ENCODE measurements around the gene ALKBH6. TPM values are rescaled to one million over a fixed set of nuclear protein-coding genes. Genes with fewer than 3 reads are reported as not detected.

The ALKBH6 gene
- total RNA-seq, 2 experiments from 2014 or later = 28.7 to 29.0 TPM

DNA sequence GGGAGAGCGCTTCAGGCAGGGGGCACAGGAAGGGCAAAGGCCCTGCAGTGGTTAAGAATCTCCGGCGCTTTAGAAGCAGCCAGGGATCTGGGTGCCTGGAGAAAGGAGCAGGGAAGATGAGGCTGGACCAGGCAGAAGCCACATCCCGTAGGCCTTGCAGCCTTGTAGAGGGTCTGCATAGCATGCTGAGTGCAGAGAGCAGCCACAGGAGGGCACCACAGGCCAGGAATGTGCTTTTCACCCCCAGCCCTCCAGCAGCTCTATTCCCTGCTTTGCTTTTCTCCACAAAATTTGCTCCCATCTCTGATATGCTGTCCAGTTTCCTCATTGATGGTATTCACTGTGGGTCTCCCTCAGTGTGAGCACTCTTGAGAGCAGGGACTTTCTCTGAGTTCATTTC lies 46.4 kb upstream of the ALKBH6 start:
- POLR2A ChIA-PET = interaction anchor here (0.6 kb wide), 1 partner anchor 70 kb away, joined by 6 read pairs; no protein-coding TSS in a partner anchor
- no peak overlapping the region for H3K27ac ChIP-seq (ENCODE audit: low read depth, low read length, poor library complexity, severe bottlenecking)

DNA sequence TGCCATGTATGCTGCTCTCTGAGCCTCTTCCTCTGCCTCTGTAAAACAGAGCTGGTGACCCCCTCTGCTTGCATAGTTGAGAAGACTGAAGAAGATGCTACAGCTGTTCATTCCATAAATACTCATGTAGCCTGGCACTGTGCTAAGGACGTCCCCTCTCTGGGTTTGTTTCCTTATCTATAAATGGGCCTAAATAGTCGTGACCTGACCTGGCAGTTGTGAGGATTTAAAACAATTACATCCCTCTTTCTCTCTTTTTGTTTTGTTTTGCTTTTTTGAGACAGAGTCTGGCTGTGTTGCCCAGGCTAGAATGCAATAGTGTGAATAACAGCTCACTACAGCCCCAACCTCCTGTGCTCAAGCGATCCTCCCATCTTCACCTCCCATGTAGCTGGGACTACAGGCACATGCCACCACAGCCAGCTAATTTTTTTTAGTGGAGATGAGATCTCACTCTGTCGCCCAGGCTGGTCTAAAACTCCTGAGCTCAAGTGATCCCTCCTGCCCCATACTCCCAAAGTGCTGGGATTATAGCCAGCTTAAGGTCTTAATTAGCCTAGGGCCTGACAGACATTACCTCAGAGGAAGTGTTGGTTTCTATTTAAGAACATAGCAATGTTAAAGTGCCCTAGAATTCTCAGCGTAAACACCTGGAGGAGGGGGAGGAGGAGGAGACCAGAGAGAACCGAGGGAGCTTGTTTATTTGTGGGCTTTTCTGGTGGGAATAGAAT lies 45.3 kb upstream of the ALKBH6 start:
- peaks cover 42% of the 10 kb centered on the region for H3K79me2 ChIP-seq (ENCODE audit: insufficient read depth, low read depth, low read length)
- no peak overlapping the region for H3K4me2 ChIP-seq (ENCODE audit: low read length)
- H3K4me3 ChIP-seq (ENCODE audit: low read depth, low read length, poor library complexity, severe bottlenecking) = no peak overlapping the region
- H3K36me3 ChIP-seq (ENCODE audit: insufficient read depth, low read length) = peaks cover 76% of the 10 kb centered on the region
- ChIA-PET POLR2A (interaction anchor here (1.4 kb wide), 1 partner anchor 48 kb away, joined by 3 read pairs; no protein-coding TSS in a partner anchor), CTCF (ENCODE audit: unreplicated experiment) (no interaction called here)
- intact Hi-C loops (cut with micrococcal nuclease; ENCODE audit: unreplicated experiment) = loop anchor here (10.0 kb wide), 1 partner anchor 415 kb away; the partner anchor contains the start of genes COX6B1 and ETV2
- H3K9me3 ChIP-seq (ENCODE audit: low read length) = no peaks in the 10 kb centered on the region
- peaks cover 27% of the 10 kb centered on the region for H3K4me1 ChIP-seq (ENCODE audit: insufficient read depth, low read length, poor library complexity, severe bottlenecking)
- BruUV-seq (replicated peaks) = no TSS peak
- H3K9me2 ChIP-seq (ENCODE audit: insufficient read depth, low read length) = no peaks in the 10 kb centered on the region
- H4K20me1 ChIP-seq (ENCODE audit: insufficient read depth, low read length) = peaks cover 13% of the 10 kb centered on the region
- no peak overlapping the region for H3K27ac ChIP-seq (ENCODE audit: low read depth, low read length, poor library complexity, severe bottlenecking)
- no peak for DNase-seq (ENCODE audit: low spot score)
- TF ChIP-seq, protein P1, sequence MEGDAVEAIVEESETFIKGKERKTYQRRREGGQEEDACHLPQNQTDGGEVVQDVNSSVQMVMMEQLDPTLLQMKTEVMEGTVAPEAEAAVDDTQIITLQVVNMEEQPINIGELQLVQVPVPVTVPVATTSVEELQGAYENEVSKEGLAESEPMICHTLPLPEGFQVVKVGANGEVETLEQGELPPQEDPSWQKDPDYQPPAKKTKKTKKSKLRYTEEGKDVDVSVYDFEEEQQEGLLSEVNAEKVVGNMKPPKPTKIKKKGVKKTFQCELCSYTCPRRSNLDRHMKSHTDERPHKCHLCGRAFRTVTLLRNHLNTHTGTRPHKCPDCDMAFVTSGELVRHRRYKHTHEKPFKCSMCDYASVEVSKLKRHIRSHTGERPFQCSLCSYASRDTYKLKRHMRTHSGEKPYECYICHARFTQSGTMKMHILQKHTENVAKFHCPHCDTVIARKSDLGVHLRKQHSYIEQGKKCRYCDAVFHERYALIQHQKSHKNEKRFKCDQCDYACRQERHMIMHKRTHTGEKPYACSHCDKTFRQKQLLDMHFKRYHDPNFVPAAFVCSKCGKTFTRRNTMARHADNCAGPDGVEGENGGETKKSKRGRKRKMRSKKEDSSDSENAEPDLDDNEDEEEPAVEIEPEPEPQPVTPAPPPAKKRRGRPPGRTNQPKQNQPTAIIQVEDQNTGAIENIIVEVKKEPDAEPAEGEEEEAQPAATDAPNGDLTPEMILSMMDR (conservative IDR thresholded peaks at IDR 0.05; ENCODE audit: low read length) = no peak
- no peak for TF ChIP-seq EZH2phosphoT487 (IDR thresholded peaks at IDR 0.05; ENCODE audit: borderline replicate concordance, low read depth, low read length)
- no peak overlapping the region for H2AFZ ChIP-seq (ENCODE audit: low read length)

More for the DNA sequence above, 46.4 kb upstream of the ALKBH6 start:
- H3K36me3 ChIP-seq (ENCODE audit: insufficient read depth, low read length) = peaks cover 86% of the 10 kb centered on the region
- no TSS peak for BruUV-seq (replicated peaks)
- no peaks in the 10 kb centered on the region for H3K9me2 ChIP-seq (ENCODE audit: insufficient read depth, low read length)
- H3K4me1 ChIP-seq (ENCODE audit: insufficient read depth, low read length, poor library complexity, severe bottlenecking) = peaks cover 27% of the 10 kb centered on the region
- no peak overlapping the region for H3K4me2 ChIP-seq (ENCODE audit: low read length)
- intact Hi-C loops (cut with micrococcal nuclease; ENCODE audit: unreplicated experiment) = no loop called here
- peaks cover 11% of the 10 kb centered on the region for H4K20me1 ChIP-seq (ENCODE audit: insufficient read depth, low read length)
- no peak overlapping the region for H3K4me3 ChIP-seq (ENCODE audit: low read depth, low read length, poor library complexity, severe bottlenecking)
- peaks cover 37% of the 10 kb centered on the region for H3K79me2 ChIP-seq (ENCODE audit: insufficient read depth, low read depth, low read length)
- TF ChIP-seq, protein P1 (conservative IDR thresholded peaks at IDR 0.05; ENCODE audit: low read length) = peak; percentile 67
- TF ChIP-seq EZH2phosphoT487 (IDR thresholded peaks at IDR 0.05; ENCODE audit: borderline replicate concordance, low read depth, low read length) = no peak
- CTCF ChIA-PET (ENCODE audit: unreplicated experiment) = no interaction called here
- peak; percentile 36 for DNase-seq (ENCODE audit: low spot score)
- no peak overlapping the region for H2AFZ ChIP-seq (ENCODE audit: low read length)
- no peaks in the 10 kb centered on the region for H3K9me3 ChIP-seq (ENCODE audit: low read length)
